IPS-11a (cell line): Measurements from ENCODE around the gene UMODL1.

Source experiments
- H3K4me3 ChIP-seq: one replicate; pipeline ENCODE4 v1.5.1; 2013; ENCODE audit warnings: low read depth, low read length, control low read depth

UMODL1 gene

DNA sequence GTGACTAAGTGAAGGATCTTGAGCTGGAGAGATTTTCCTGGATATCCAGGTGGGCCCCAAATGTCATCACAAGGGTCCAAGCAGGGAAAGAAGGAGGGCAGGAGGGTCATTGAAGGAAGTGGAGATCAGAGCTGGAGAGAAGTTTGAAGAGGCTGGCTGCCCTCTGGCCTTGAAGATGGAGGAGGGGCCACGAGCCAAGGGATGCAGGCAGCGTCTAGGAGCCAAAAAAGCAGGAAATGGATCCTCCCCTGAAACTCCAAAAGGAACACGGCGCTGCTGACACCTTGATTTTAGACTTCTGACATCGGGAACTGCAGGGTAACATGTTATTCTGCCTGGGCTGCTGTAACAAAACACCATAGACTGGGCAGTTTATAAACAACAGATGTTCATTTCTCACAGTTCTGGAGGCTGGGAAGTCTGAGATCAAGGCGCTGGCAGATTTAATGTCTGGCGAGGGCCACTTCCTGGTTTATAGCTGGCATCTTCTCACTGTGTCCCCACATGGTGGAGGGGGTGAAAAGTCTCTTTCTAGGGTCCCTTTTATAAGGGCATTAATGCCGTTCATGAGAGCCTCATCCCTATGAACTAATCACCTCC lies 32.2 kb upstream of the UMODL1 start:
- H3K4me3 ChIP-seq, result no peak overlapping the region

DNA sequence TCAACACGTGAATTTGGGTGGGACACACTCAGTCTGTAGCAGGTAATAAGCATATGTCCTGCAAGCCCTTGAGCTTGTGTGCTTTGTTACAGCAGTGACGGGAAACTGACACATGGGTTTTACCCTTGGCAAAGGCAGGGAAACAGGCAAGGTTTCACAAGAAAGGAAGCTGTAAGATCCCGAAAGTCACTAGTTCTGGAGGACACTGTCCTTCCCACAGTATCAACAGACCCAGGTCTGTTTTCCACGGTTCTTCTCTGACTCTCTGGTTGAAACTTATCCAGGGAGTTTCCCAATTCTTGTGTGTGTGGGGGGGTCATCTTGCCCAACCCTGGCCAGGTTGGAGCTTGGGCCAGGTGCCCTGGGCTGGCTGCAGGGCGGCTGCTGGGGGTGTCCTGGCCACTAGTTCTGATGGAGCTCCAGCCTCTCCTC lies 31.6 kb upstream of the UMODL1 start:
- no peak overlapping the region for H3K4me3 ChIP-seq

DNA sequence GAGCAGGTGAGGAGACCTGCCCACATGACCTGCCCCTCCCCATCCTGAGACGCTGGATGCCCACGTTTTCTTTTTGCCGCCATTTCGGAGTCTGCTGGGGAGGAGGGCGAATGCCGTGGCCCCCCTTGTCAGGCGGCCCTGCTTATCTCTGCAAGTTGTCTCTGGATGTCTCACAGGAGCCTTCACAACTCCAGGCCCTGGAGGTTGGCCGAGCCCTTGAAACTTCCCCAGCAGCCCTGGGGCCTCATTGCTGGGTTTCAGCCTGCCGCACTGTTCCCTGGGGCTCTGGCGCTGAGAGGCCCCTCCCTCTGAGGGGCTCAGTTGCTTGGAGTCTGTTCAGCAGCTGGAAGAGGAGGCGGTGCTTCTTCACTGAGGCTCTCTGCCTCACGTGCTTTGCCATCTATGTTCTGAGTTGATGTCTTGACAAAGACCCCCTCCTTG lies 31.2 kb upstream of the UMODL1 start:
- no peak overlapping the region for H3K4me3 ChIP-seq

DNA sequence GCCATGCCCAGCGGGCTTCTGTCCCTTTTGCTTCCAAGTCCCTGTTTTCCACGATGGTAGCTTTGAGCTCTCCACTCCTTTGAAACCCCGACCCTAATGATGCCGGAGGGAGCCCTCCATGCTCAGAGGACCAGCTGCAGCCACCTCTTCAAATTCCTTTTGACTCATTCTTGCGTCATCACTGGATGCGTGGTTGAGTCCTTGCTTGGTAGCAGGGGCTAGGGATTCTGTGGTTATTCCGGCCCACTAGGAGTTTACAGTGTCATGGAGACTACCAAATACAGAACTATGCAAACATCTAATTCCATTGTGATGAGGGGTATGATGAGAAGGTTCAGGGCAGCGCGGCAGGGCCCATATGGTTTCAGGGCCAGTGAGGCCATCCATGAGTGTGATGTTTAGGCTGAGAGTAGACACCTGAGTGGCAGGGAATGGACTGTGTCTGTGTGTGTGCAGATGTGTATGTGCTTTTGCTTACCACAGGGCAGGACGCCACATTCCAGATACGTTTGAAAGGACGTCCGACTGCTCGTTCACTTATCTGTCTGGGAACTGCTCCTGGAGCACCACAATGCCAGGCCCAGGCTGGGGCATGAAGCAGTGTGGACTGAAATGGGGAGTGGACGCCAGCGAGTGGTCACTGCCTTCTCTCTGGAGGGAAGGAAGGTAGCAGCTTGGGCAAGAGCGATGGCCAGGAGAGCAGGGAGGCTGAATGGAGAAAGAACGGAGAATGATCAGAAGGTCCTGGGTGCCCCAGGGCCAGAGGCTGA lies 30.5 kb upstream of the UMODL1 start:
- no peak overlapping the region for H3K4me3 ChIP-seq

DNA sequence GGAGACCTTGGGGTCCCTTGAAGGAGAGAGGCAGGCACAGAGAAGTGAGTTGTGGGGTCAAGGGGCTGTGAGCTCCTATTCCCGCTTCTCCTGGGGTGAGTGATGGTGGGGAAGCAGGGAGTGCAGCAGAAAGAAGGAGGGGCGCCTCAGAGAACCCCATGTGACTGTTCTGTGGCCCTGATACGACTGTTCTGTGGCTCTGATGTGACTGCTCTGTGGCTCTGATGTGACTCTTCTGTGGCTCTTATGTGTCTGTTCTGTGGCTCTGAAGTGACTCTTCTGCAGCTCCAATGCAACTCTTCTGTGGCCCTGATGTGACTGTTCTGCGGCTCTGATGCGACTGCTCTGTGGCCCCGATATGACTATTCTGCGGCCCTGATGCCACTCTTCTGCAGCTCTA lies 29.9 kb upstream of the UMODL1 start:
- no peak overlapping the region for H3K4me3 ChIP-seq

DNA sequence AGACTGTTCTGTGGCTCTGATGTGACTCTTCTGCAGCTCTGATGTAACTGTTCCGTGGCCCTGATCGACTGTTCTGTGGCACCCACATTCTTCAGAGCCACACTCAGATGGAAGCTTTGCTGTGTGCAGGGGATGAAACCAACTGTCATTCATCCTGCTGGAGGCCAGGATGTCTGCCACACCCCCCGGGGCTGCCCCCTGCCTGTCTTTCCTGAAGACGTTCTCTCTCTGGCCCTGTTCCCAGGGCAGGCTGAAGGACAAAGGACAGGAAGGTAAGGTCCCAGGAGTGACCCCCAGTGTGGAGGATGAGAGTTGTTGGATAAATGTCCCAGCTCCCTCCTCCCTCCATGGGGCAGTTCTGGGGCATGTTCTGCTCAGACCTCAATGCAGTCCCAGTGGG lies 29.4 kb upstream of the UMODL1 start:
- no peak overlapping the region for H3K4me3 ChIP-seq

DNA sequence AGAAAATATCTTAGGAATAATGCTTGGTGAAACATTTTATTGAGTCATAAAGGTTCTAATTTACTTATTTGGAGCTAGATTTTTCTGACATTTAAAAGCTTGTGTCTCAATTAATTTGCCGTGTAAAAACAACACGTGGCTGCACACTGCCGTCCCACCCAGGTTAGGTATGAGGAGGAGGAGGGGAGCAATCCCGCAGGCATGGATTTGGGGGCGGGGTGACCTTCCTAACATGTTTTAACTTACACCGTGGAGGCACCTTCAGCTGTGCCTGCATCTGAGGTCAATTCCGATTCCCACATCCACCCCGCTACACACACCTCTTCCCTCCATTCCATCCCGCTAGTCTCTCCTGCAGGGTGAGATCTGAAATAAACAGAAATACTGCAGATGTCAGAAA lies 28.5 kb upstream of the UMODL1 start:
- H3K4me3 ChIP-seq, result no peak overlapping the region

DNA sequence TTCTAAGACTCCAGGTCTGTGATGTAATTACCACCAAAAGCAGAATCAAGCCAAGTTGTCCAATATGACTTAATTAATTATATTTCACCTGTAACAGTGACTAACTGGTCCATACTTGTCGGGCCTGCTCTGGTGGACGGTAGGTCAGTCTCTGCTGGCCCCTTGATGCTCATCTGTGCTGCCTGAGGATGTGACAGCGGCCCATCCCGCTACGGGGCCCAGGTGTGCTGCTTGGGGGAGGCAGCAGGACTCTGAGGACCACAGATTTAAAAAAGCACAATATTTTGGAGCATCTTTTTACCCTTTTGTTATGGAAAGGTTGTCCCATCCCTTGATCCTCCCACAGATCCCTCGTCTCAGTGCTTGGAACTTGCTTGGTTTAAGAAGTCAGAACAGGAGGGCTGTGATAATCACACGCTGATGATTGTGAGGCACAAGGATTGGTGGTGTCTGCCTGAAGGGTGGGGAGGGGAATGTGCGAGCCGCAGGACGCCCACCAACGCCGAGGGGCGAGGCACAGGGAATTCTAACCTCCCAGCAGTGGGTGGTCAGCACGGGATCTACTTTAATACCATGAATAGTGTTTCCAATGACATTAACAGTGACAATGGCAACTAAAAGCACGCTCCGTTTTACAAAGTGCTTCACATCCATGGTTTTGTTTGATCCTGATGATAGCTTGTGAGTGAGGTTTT lies 27.8 kb upstream of the UMODL1 start:
- no peak overlapping the region for H3K4me3 ChIP-seq

DNA sequence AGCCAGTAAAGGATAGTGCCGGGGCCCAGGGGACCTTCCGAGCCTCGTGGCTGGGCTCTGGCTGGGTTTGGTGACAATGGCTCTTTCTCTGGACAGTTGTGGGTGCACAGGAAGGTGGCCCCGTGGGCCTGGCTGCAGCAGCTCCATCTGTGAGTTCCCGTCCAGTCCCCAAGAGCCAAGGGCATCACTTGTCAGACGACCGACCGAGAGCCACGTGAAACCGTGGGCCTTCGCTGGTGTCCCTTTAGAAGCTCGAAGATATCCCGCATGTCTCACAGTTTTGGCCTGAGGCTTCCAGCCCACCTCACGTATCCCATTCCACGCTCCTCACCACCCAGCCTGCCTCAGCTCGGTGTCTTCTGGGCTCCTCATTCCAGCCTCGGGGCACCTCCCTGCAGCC lies 27.2 kb upstream of the UMODL1 start:
- no peak overlapping the region for H3K4me3 ChIP-seq

DNA sequence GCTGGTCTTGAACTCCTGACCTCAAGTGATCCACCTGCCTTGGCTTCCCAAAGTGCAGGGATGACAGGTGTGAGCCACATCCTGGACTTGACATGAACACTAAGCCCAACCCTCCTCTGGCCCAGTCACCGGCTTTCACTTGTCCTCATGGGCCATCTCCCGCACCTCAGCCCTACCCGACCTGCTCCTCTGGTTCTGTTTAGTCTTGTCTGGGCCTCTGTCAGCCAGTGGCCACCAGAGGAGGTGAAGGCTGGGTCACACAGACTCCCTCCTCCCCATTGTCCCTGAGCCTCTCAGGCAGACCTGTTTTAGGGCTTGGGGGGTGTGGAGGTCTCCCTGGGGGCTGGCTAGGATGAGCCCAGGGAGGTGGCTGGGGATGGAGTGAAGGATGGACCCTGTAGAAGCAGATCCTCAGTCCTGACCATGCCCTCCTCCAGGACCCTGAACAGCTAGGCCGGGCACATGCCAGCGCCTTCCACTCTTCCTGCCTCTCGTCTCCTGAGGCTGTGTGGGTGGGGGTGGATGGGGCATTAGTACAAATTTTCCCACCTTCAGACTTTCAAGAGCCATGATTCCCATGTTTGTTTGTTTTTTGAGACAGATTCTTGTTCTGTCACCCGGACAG lies 26.1 kb upstream of the UMODL1 start:
- no peak overlapping the region for H3K4me3 ChIP-seq

DNA sequence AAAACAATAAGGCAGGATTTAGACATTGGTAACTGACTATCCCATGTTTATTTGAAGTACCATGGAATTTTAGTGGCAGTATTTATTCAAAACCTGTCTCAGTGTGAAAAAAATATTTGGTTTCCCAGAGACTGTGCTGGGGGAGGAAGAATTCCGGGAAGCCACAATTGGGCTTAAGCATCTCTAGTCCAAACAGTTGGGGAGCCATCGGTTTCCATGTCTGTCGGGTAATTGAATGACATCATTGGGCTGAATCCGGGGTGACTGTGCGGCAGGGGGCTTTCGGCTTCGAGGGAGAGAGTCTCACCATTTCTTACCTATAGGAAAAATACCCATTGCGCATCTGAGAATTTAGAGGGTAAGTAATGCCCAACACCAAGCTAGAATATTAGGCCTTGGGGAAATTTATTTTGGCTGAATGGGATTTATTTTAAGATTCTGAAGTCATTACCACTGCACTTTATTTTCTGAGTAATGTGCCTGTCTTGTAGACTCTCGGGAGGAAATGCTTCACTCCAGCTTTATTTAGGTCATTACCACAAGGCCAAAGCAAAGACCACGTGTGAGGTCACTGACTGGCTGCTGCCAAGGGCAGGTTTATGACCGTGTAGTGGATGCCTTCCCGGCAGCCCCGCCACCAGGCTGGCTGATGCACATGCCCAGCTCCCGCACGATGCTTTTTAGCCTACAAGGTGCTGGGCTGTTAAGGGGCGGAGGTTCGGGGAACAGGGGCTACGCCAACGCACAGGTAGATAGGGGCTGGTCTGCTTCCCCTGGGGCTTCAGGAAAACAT lies 23.1 kb upstream of the UMODL1 start:
- H3K4me3 ChIP-seq, result no peak overlapping the region

DNA sequence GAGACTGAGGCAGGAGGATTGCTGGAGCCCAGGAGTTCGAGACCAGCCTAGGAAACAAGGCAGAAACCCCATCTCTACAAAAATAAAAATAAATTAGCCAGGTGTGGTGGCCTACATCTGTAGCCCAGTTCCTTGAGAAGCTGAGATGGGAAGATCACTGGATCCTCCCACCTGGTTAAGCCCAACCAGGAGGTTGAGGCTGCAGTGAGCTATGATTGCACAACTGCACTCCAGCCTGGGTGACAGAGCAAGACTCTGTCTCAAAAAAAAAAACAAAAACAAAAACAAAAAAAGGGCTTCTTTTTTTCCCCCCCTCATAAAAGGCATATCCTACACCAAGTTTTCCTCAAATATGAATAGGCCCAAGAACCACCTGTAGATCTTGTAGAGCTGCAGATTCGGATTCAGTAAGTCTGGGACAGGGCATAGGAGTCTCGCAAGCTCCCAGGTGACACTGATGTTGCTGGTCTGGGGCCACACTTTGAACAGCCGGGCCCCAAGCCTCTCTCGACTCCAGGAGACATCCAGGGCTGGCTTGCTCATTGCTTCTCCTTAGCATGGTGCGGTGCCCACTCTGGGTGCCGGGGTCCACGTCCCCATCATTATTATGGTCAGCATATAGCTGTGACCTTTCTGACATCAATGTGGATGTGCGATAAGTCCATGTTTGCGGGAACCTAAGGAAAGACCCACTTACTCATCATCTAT lies 22.1 kb upstream of the UMODL1 start:
- no peak overlapping the region for H3K4me3 ChIP-seq

DNA sequence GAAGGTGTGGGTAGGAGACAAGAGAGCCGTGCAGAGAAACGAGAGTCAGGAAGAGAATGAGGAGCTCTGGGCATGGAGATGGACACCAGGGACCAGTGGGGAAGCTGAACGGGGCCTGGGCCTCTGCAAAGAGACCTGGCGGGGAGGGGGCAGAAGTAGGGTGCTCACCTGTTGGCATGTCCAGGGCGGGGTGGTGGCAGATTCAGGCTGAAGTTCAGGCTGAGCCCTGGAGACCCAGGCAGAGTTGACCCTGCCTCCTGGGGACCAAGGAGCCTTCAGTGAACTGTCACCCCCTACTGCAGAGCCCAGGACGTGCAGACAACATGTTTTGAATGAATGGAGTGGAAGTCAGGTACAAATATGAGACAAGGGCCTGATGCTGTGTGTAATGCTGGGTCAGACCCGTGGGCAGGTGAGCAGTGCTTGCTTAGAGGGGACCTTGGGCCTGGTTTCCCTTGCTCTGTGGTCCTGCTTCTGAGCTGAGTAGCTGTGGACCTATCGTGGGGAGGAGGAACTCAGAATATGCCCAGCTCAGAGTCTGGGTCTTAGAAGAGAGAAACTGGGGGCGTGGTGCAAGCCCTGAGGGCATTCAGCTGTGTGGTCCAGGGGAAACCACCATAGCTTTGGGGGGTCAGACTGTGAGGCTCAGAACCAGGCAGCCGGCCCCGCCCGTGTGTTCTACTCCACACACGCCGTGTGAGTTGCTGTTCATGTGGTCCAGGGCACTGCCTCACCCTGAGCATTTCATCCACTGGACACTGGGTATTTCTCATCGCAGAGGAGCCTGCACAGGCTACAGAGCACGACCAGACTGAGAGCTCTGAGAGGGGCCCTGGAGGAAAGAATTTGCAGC lies 21.3 kb upstream of the UMODL1 start:
- no peak overlapping the region for H3K4me3 ChIP-seq

DNA sequence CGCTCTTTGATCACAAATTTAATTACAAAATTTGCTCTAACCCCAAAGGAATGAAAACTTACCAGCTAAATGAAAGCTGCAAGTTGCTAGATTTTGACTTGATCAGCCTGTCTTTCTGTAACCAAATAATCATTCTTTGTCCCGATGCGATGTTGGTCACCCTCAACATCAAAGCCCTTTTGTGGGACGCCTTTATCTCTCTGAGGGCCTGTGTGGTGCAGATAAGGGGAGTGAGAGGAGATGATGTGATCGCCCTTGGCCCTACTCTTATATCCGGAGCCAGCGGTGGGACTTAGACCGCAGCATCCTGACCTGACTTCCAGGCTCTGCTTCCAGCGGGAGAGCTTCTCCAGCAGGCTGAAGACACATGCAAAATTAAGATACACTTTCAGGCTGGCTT lies 19.3 kb upstream of the UMODL1 start:
- H3K4me3 ChIP-seq, result no peak overlapping the region

DNA sequence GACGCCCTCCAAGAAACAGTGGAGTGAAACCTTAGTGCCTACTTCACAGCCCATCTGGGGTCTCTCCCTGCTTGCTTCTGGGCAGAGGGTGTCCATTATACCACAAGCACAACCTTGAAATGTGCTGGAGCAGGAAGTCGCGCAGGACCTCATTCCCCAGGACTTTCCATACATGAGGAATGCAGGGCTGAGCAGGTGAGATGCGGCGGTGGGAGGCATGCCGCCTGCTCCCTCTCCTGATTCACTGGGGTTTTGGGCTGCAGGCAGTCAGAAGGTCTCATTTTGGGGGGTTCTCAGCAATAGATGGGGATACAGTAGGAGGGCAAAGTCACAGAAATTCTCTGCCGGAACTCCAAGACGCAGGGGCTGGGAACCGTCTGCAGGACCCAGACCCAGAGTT lies 15.7 kb upstream of the UMODL1 start:
- H3K4me3 ChIP-seq, result no peak overlapping the region

DNA sequence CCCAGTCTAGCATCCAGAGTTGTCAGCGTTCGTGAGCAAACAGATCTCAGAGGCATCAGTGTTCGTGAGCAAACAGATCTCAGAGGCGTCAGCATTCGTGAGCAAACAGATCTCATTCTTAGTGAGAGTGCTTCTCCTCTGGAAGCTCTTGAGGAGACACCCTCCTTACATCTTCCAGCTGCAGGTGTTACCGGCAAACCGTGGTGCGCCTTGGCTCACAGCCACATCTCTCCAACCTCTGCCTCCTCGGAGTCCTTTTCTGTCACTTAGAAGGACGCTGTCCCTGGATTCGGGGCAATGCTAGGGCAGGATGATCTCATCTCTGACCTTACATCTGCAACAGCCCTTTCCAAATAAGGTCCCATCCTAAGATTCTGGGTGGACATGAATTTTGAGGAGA lies 14.6 kb upstream of the UMODL1 start:
- H3K4me3 ChIP-seq, result no peak overlapping the region

DNA sequence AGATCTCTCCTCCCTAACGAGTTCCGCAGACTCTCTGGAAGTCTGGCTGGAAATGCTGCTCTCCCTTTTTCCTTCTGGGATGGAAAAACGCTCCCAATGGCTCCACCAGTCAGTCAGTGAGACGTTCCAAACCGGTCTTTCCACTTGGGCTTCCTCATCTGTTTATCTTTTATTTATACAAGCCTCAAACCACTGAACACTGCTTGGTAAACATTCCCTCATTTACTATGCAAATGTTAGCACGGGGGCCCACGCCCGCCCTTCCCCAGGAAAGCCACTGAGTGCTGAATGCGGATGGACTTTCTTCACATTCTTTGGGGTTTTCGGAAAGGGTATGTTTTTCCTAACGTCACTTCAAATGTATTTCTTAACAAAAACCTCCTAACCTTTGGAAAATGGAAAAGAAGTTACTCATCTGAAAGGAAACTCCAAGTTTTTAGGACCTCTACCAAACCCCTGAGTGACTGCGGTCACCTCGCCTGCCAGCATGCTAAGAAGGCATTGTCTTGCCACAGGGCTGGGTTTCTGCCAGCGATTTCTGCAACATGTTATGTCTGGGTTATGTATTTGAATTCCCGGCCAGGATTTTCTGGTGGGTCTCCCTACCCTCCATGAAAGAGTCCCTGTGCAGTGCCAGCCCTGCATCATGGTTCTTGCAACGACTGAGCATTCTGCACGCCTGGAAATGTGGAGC lies 14.0 kb upstream of the UMODL1 start:
- H3K4me3 ChIP-seq, result no peak overlapping the region

DNA sequence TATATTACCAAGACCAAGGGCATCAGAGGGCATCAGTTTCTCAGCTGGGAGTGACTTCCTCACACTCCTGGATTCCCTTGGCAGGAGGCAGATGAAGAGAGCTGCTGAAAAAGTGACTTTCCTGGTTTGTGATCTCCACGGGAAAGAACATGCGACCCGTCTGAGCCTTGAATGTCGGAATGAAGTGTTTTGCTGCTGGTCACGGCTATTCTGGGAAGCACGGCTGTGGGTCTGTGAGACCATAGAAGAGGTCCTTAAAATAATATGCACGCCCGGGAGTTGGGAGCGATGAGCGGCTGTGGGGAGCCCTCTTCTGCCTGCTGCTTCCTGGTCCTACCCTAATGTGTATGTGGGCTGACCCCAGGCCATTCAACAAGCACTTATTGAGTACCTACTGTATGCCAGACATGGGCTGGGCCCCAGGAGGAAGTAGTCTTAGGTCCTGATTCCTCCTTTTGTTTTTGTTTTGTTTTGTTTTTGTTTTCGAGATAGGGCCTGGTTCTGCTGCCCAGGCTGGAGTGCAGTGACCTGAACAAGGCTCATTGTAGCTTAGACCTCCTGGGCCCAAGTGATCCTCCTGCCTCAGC lies 13.2 kb upstream of the UMODL1 start:
- no peak overlapping the region for H3K4me3 ChIP-seq
